GM21447 (cell line): Measurements from ENCODE around the gene RPGRIP1.
A peak's percentile ranks its signal among the peaks of the same experiment; 100 is the strongest.
"Not testable (repeated sequence)": the region's sequence is repeated elsewhere in the genome, so short reads cannot be mapped to it uniquely, and the experiment has no call there.

Experiments used
- ATAC-seq: cut with Tn5 transposase; IDR thresholded peaks from one replicate; pipeline ENCODE4 v1.9.1; 2021; ENCODE audit not compliant: unreplicated experiment

RPGRIP1 gene

GRCh38 chr14:21258005-21258888, 21.6 kb upstream of the RPGRIP1 start:
- no peak for ATAC-seq

- ATAC-seq, result no peak
Observed at GRCh38 chr14:21258889-21259787, 20.7 kb upstream of the RPGRIP1 start.

GRCh38 chr14:21261824-21262223, 18.1 kb upstream of the RPGRIP1 start:
- no peak for ATAC-seq

GRCh38 chr14:21262410-21262809, 17.5 kb upstream of the RPGRIP1 start:
- no peak for ATAC-seq

- ATAC-seq, result no peak
Observed at GRCh38 chr14:21263284-21264024, 16.4 kb upstream of the RPGRIP1 start.

- peak; percentile 73 for ATAC-seq
Observed at GRCh38 chr14:21264025-21264801, 15.7 kb upstream of the RPGRIP1 start.

GRCh38 chr14:21267431-21267845, 12.4 kb upstream of the RPGRIP1 start:
- ATAC-seq, result no peak

GRCh38 chr14:21267886-21268616, 11.8 kb upstream of the RPGRIP1 start:
- ATAC-seq, result no peak

GRCh38 chr14:21268617-21269251, 11.1 kb upstream of the RPGRIP1 start:
- ATAC-seq, result no peak

GRCh38 chr14:21269252-21270046, 10.4 kb upstream of the RPGRIP1 start, which contains the start of gene HNRNPC:
TSS of gene HNRNPC (minus strand) at chr14:21269442. CDS start at chr14:21234193, 35,249 bp downstream.
- peak; percentile 88 for ATAC-seq

- ATAC-seq, result not testable (repeated sequence)
Observed at GRCh38 chr14:21272661-21273060, 7.2 kb upstream of the RPGRIP1 start.

- no peak for ATAC-seq
Observed at GRCh38 chr14:21275261-21275858, 4.5 kb upstream of the RPGRIP1 start.

- no peak for ATAC-seq
Observed at GRCh38 chr14:21278632-21279031, 1.3 kb upstream of the RPGRIP1 start.

GRCh38 chr14:21281917-21282316, 2.0 kb downstream of the RPGRIP1 start:
- ATAC-seq, result not testable (repeated sequence)

GRCh38 chr14:21286516-21286915, 6.6 kb downstream of the RPGRIP1 start:
- not testable (repeated sequence) for ATAC-seq

- no peak for ATAC-seq
Observed at GRCh38 chr14:21287168-21287567, 7.3 kb downstream of the RPGRIP1 start.

GRCh38 chr14:21294026-21294425, 14.1 kb downstream of the RPGRIP1 start:
- not testable (repeated sequence) for ATAC-seq

- ATAC-seq, result no peak
Observed at GRCh38 chr14:21298358-21298757, 18.5 kb downstream of the RPGRIP1 start.
